Spleen (tissue), 7 donors: ENCODE results near the gene COL25A1.

ENCODE experiments used
- CTCF ChIP-seq, 11 experiments: fragments of 200-600 bp in 7 of 11; fragments of 450-650 bp in 4 of 11; sonication (generic) in 4 of 11; IDR thresholded peaks in 8 of 11; conservative IDR thresholded peaks in 3 of 11; 1 replicate in 7 of 11; 2 replicates in 4 of 11; pipeline versions ENCODE4 v1.4.0 to v1.8.0; 2016 to 2021; ENCODE audit warnings: antibody characterized with exemption in 11 of 11, inconsistent platforms in 4 of 11, mild to moderate bottlenecking in 1 of 11
- POLR2A ChIP-seq, 3 donors: fragments of 450-650 bp; IDR thresholded peaks; one replicate each; pipeline ENCODE4 v1.5.1; 2017; ENCODE audit warnings: antibody characterized with exemption in 3 of 3, mild to moderate bottlenecking in 1 of 3
- POLR2AphosphoS5 ChIP-seq, 3 donors: sonication (generic); formaldehyde crosslinking; IDR thresholded peaks; one replicate each; pipeline ENCODE4 v1.5.1; 2017; ENCODE audit warnings: antibody characterized with exemption in 3 of 3
- donor health status: DM: no; HTN: no; CAD: no; lungs with moderate emphysema.
- donor health status: DM: no; HTN: no; CAD: no.
- donor health status: DM: no; HTN: no; CAD: no.

- no peak for TF ChIP-seq CTCF (IDR thresholded peaks at IDR 0.05 in 8 of 11, conservative IDR thresholded peaks at IDR 0.05 in 3 of 11)
- TF ChIP-seq POLR2A (IDR thresholded peaks at IDR 0.05): no peak
- no peak for TF ChIP-seq POLR2AphosphoS5 (IDR thresholded peaks at IDR 0.05)
Observed at GRCh38 chr4:109149836-109150235, 152.6 kb downstream of the COL25A1 start.
